Thyroid gland (tissue), 4 donors: ENCODE results near the gene EVI2A. TPM values are rescaled to one million over a fixed set of nuclear protein-coding genes. Genes with fewer than 3 reads are reported as not detected.
"Not testable (repeated sequence)": the region's sequence is repeated elsewhere in the genome, so short reads cannot be mapped to it uniquely, and the experiment has no call there.

Source experiments
- DNase-seq, 2 donors: peaks; one replicate each; pipeline ENCODE4 v3.0.0-alpha.2; 2019
- H3K27ac ChIP-seq, 3 donors: fragments of 200-600 bp; sonication (generic); 1 replicate in 2 of 3; 2 replicates in 1 of 3; pipeline ENCODE4 v1.5.1; 2016 to 2019; ENCODE audit warnings: mild to moderate bottlenecking in 1 of 3, moderate library complexity in 1 of 3
- H3K27me3 ChIP-seq: fragments of 200-600 bp; sonication (generic); one replicate; pipeline ENCODE4 v1.5.1; 2019
- H3K36me3 ChIP-seq, 2 donors: fragments of 200-600 bp; sonication (generic); one replicate each; pipeline ENCODE4 v1.5.1; 2016 to 2019
- H3K4me1 ChIP-seq, 2 donors: fragments of 200-600 bp; sonication (generic); one replicate each; pipeline ENCODE4 v1.5.1; 2017 to 2019
- H3K4me3 ChIP-seq, 3 donors: fragments of 200-600 bp; sonication (generic); replicated peaks in 1 of 3; 1 replicate in 2 of 3; 2 replicates in 1 of 3; pipeline ENCODE4 v1.5.1; 2016; ENCODE audit warnings: mild to moderate bottlenecking in 1 of 3
- H3K9me3 ChIP-seq: fragments of 200-600 bp; sonication (generic); one replicate; pipeline ENCODE4 v1.5.1; 2017
- CTCF ChIP-seq, 6 experiments: fragments of 200-600 bp in 3 of 6; fragments of 450-650 bp in 3 of 6; sonication (generic) in 3 of 6; IDR thresholded peaks; one replicate each; pipeline ENCODE4 v1.5.1; 2016 to 2019; ENCODE audit warnings: antibody characterized with exemption in 6 of 6, mild to moderate bottlenecking in 2 of 6, inconsistent platforms in 1 of 6, moderate library complexity in 1 of 6
- POLR2A ChIP-seq, 2 donors: fragments of 450-650 bp; IDR thresholded peaks; one replicate each; pipeline ENCODE4 v1.6.1; 2017; ENCODE audit warnings: antibody characterized with exemption in 2 of 2, mild to moderate bottlenecking in 2 of 2, moderate library complexity in 1 of 2
- WGBS, 2 donors: methylation state at CpG; one replicate each; pipeline ENCODE4 v1.1.5; 2017; 5-methylcytosine and 5-hydroxymethylcytosine counted together
- intact Hi-C: fragments of 100-400 bp; cut with DNase I; formaldehyde crosslinking; loops from one replicate; pipeline ENCODE4 v1.15.1; 2023
- total RNA-seq, 4 donors: library from RNA; depleted of rRNA; stranded (reverse); fragments of >200 nt; gene quantifications; one replicate each; pipeline ENCODE4 v1.2.3, GENCODE V29; 2016

Gene EVI2A
- total RNA-seq, 4 donors from 2014 or later: 0.71 to 16.1 (median 2.1) TPM

GRCh38 chr17:31291820-31292219, 29.6 kb downstream of the EVI2A start:
- Histone ChIP-seq H3K9me3 (no peaks in the 10 kb centered on the region), H3K4me3 (no peak overlapping the region), H3K36me3 (no peaks in the 10 kb centered on the region), H3K27me3 (no peaks in the 10 kb centered on the region), H3K4me1 (no peaks in the 10 kb centered on the region), H3K27ac (no peak overlapping the region)
- intact Hi-C loops: no loop called here
- TF ChIP-seq CTCF (IDR thresholded peaks at IDR 0.05): no peak
- TF ChIP-seq POLR2A (IDR thresholded peaks at IDR 0.05): no peak
- no peak for DNase-seq

- no peaks in the 10 kb centered on the region for H3K36me3 ChIP-seq
- no peak overlapping the region for H3K4me3 ChIP-seq
- 82 to 90% methylated on average over 3 of the region's 3 CpGs for whole genome bisulfite sequencing, 2 donors
- no peak for TF ChIP-seq CTCF (IDR thresholded peaks at IDR 0.05)
- TF ChIP-seq POLR2A (IDR thresholded peaks at IDR 0.05): no peak
- H3K9me3 ChIP-seq: no peaks in the 10 kb centered on the region
- H3K27ac ChIP-seq: no peak overlapping the region
- intact Hi-C loops: no loop called here
- no peaks in the 10 kb centered on the region for H3K27me3 ChIP-seq
- no peaks in the 10 kb centered on the region for H3K4me1 ChIP-seq
- DNase-seq: no peak
These were observed 31.6 kb downstream of the EVI2A start for GRCh38 chr17:31289790-31290189.

- H3K27me3 ChIP-seq, H3K4me3 ChIP-seq, DNase-seq, H3K27ac ChIP-seq, H3K36me3 ChIP-seq, H3K9me3 ChIP-seq, intact Hi-C loops, H3K4me1 ChIP-seq: not testable (repeated sequence)
- WGBS, 2 donors: 96% methylated on average over 1 of the region's 1 CpG
These were observed 33.5 kb downstream of the EVI2A start for GRCh38 chr17:31287932-31288331.

GRCh38 chr17:31286587-31286986, 34.8 kb downstream of the EVI2A start:
- intact Hi-C loops: no loop called here
- DNase-seq: no peak
- no peaks in the 10 kb centered on the region for H3K36me3 ChIP-seq
- TF ChIP-seq POLR2A (IDR thresholded peaks at IDR 0.05) (no peak), CTCF (IDR thresholded peaks at IDR 0.05) (no peak)
- no peaks in the 10 kb centered on the region for H3K4me1 ChIP-seq
- no peak overlapping the region for H3K4me3 ChIP-seq
- H3K9me3 ChIP-seq: no peaks in the 10 kb centered on the region
- H3K27me3 ChIP-seq: no peaks in the 10 kb centered on the region
- no peak overlapping the region for H3K27ac ChIP-seq
- 96 to 98% methylated on average over 1 of the region's 1 CpG for WGBS, 2 donors

GRCh38 chr17:31283841-31284240, 37.6 kb downstream of the EVI2A start:
- no peaks in the 10 kb centered on the region for H3K27me3 ChIP-seq
- H3K27ac ChIP-seq: no peak overlapping the region
- no peaks in the 10 kb centered on the region for H3K9me3 ChIP-seq
- no peak for DNase-seq
- no peak overlapping the region for H3K4me3 ChIP-seq
- no peaks in the 10 kb centered on the region for H3K36me3 ChIP-seq
- intact Hi-C loops: no loop called here
- H3K4me1 ChIP-seq: no peaks in the 10 kb centered on the region
- TF ChIP-seq POLR2A (IDR thresholded peaks at IDR 0.05): no peak
- TF ChIP-seq CTCF (IDR thresholded peaks at IDR 0.05): no peak

GRCh38 chr17:31281061-31281460, 40.4 kb downstream of the EVI2A start:
- Histone ChIP-seq H3K36me3 (no peaks in the 10 kb centered on the region), H3K4me1 (no peaks in the 10 kb centered on the region), H3K27ac (no peak overlapping the region), H3K9me3 (no peaks in the 10 kb centered on the region), H3K27me3 (no peaks in the 10 kb centered on the region), H3K4me3 (no peak overlapping the region)
- no peak for TF ChIP-seq POLR2A (IDR thresholded peaks at IDR 0.05)
- TF ChIP-seq CTCF (IDR thresholded peaks at IDR 0.05): no peak
- DNase-seq: no peak
- intact Hi-C loops: no loop called here
- 96 to 99% methylated on average over 2 of the region's 2 CpGs for WGBS, 2 donors
